ENCODE data around the gene HOXD9. TPM values are rescaled to one million over a fixed set of nuclear protein-coding genes. Genes with fewer than 3 reads are reported as not detected.

Gene HOXD9
- total RNA-seq, 2 experiments from 2014 or later, result not detected

- Mint-ChIP-seq H3K4me1 (ENCODE audit: low read depth) (peaks cover 27% of the 10 kb centered on the region), H3K4me3 (no peak overlapping the region), H3K36me3 (ENCODE audit: low read depth) (no peaks in the 10 kb centered on the region), H3K9me3 (no peaks in the 10 kb centered on the region), H3K27ac (no peak overlapping the region), H3K27me3 (peaks cover 89% of the 10 kb centered on the region)
- ChIA-PET POLR2A (no interaction called here), CTCF (interaction anchor here (0.9 to 1.3 kb wide), 4 partner anchors 9 to 25 kb away, joined by 3 to 5 read pairs (median 4); no protein-coding TSS in a partner anchor)
- no peak for TF ChIP-seq CTCF (IDR thresholded peaks at IDR 0.05)
- no peak for DNase-seq
- intact Hi-C loops (cut with micrococcal nuclease), result no loop called here
- no peak for ATAC-seq
Measured at GRCh38 chr2:176101216-176101830, 21.2 kb upstream of the HOXD9 start.

- intact Hi-C loops (cut with micrococcal nuclease), result no loop called here
- peaks cover 86% of the 10 kb centered on the region for H3K27me3 Mint-ChIP-seq
- no peak for TF ChIP-seq CTCF (IDR thresholded peaks at IDR 0.05)
- ChIA-PET CTCF (interaction anchor here (0.9 to 1.3 kb wide), 6 partner anchors 9 to 25 kb away, joined by 3 to 6 read pairs (median 4); no protein-coding TSS in a partner anchor), POLR2A (no interaction called here)
- no peaks in the 10 kb centered on the region for H3K36me3 Mint-ChIP-seq (ENCODE audit: low read depth)
- peaks cover 24% of the 10 kb centered on the region for H3K4me1 Mint-ChIP-seq (ENCODE audit: low read depth)
- H3K27ac Mint-ChIP-seq, result no peak overlapping the region
- no peak overlapping the region for H3K4me3 Mint-ChIP-seq
- ATAC-seq (no peak), DNase-seq (no peak)
- H3K9me3 Mint-ChIP-seq, result no peaks in the 10 kb centered on the region
Measured at GRCh38 chr2:176101842-176102241, 20.7 kb upstream of the HOXD9 start.

GRCh38 chr2:176102309-176102866 is 20.1 kb upstream of the HOXD9 start:
- H3K27ac Mint-ChIP-seq, result no peak overlapping the region
- ChIA-PET CTCF (interaction anchor here (1.0 to 1.3 kb wide), 5 partner anchors 8 to 414 kb away, joined by 3 to 6 read pairs (median 4); no protein-coding TSS in a partner anchor), POLR2A (no interaction called here)

GRCh38 chr2:176103194-176103593 is 19.3 kb upstream of the HOXD9 start:
- POLR2A ChIA-PET, result no interaction called here
- no peaks in the 10 kb centered on the region for H3K9me3 Mint-ChIP-seq
- no peaks in the 10 kb centered on the region for H3K36me3 Mint-ChIP-seq (ENCODE audit: low read depth)
- TF ChIP-seq CTCF (IDR thresholded peaks at IDR 0.05), result no peak
- intact Hi-C loops (cut with micrococcal nuclease), result no loop called here
- ATAC-seq (no peak), DNase-seq (no peak)
- peaks cover 80% of the 10 kb centered on the region for H3K27me3 Mint-ChIP-seq
- no peak overlapping the region for H3K4me3 Mint-ChIP-seq
- no peak overlapping the region for H3K27ac Mint-ChIP-seq
- peaks cover 18% of the 10 kb centered on the region for H3K4me1 Mint-ChIP-seq (ENCODE audit: low read depth)
- CTCF ChIA-PET, result interaction anchor here (1.2 to 2.8 kb wide), 4 partner anchors 8 to 415 kb away, joined by 3 to 15 read pairs (median 5); no protein-coding TSS in a partner anchor

More at GRCh38 chr2:176102309-176102866, 20.1 kb upstream of the HOXD9 start:
- Mint-ChIP-seq H3K9me3 (no peaks in the 10 kb centered on the region), H3K4me3 (no peak overlapping the region), H3K27me3 (peaks cover 86% of the 10 kb centered on the region), H3K4me1 (ENCODE audit: low read depth) (peaks cover 22% of the 10 kb centered on the region), H3K36me3 (ENCODE audit: low read depth) (no peaks in the 10 kb centered on the region)
- TF ChIP-seq CTCF (IDR thresholded peaks at IDR 0.05), result no peak
- DNase-seq (no peak), ATAC-seq (no peak)
- intact Hi-C loops (cut with micrococcal nuclease), result no loop called here

GRCh38 chr2:176103742-176104315 is 18.7 kb upstream of the HOXD9 start:
- ATAC-seq (no peak), DNase-seq (no peak)
- no peak for TF ChIP-seq CTCF (IDR thresholded peaks at IDR 0.05)
- intact Hi-C loops (cut with micrococcal nuclease), result no loop called here
- ChIA-PET POLR2A (interaction anchor here (1.6 kb wide), 1 partner anchor 24 kb away, joined by 5 read pairs; no protein-coding TSS in a partner anchor), CTCF (interaction anchor here (1.2 to 2.8 kb wide), 6 partner anchors 9 to 416 kb away, joined by 3 to 15 read pairs (median 4); no protein-coding TSS in a partner anchor)
- H3K4me3 Mint-ChIP-seq, result no peak overlapping the region
- H3K27ac Mint-ChIP-seq, result no peak overlapping the region
- H3K27me3 Mint-ChIP-seq, result peaks cover 82% of the 10 kb centered on the region
- H3K4me1 Mint-ChIP-seq (ENCODE audit: low read depth), result peaks cover 19% of the 10 kb centered on the region
- H3K36me3 Mint-ChIP-seq (ENCODE audit: low read depth), result peaks cover under 1% of the 10 kb centered on the region
- H3K9me3 Mint-ChIP-seq, result no peaks in the 10 kb centered on the region
